GM12873 (cell line): ENCODE data around the gene ARHGAP31.

Source experiments
- TF ChIP-seq, protein P1 (sequence below): IDR thresholded peaks from 2 replicates; pipeline ENCODE4 v1.5.1; 2012; ENCODE audit warnings: low read depth, mild to moderate bottlenecking, moderate library complexity, low read length, control low read depth; ENCODE audit not compliant: insufficient read depth; ENCODE audit errors: missing control alignments

ARHGAP31 gene

DNA sequence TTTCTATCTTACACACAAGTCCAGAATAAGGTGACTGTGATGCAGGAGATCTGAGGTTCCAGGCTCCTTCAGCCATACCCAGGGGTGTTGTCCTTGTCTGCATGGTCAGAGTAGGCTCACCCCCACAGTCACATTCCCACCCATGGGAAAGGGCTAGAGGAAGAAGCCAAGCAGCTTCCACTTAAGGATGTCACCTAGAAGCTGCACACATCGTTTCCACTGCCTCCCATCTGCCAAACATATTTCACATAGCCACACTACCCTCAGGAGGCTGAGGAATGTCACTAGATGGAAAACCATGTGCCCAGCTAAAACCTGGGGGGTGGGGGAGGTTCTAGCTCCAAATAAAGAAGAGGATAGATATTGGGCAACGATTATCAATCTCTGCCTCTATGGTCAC, 111.1 kb downstream of the ARHGAP31 start:
- TF ChIP-seq, protein P1, sequence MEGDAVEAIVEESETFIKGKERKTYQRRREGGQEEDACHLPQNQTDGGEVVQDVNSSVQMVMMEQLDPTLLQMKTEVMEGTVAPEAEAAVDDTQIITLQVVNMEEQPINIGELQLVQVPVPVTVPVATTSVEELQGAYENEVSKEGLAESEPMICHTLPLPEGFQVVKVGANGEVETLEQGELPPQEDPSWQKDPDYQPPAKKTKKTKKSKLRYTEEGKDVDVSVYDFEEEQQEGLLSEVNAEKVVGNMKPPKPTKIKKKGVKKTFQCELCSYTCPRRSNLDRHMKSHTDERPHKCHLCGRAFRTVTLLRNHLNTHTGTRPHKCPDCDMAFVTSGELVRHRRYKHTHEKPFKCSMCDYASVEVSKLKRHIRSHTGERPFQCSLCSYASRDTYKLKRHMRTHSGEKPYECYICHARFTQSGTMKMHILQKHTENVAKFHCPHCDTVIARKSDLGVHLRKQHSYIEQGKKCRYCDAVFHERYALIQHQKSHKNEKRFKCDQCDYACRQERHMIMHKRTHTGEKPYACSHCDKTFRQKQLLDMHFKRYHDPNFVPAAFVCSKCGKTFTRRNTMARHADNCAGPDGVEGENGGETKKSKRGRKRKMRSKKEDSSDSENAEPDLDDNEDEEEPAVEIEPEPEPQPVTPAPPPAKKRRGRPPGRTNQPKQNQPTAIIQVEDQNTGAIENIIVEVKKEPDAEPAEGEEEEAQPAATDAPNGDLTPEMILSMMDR: no peak

DNA sequence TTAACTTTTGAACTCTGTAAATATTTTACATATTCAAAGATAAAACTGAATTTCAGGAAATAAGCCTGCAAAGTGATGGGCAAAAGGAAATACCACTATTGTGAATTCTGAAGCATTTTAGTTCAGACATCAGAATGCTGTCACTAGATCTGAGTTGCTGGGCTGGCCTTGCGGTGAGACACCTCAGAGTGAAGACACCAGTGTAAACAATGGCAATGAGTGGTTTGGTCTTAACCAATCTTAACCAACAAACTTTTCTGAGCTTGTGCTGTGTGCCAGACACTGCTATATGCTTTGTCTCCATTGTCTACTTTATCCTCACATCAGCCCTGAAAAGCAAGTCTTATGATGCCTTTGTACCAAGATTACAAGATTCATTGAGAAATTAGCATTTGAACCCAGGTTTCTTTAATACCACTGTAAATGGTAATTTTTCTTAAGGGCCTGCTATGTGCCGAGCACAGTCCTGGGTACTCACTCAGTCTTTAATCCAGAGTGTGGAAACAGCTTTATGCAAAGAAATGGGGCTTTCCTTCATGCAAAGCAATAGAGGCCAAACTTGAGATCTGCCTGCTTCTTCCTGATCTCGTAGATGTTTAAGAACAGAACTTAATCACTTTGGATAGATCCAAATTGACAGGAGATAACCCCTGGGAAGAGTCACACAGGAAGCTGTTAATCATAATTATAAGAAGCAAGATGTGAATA, 114.2 kb downstream of the ARHGAP31 start:
- TF ChIP-seq, protein P1: no peak

DNA sequence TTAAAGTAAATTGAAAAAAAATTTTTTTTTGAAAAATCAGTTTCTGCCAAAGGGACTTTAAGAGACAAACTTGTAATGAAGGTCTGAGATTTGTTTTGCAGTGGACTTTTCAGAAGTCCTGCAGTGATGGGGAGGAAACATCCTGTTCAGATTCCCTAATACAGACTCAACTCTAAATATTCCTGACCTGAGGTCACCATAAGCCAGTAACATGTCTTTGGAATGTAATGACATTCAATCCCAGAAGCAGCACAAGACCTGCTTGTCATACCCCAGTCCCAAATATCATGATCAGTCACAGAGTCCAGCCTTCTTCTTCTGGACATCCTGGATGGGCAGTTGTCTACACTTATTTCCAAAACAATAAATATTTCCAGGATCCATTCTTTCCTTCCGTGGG, 115.7 kb downstream of the ARHGAP31 start:
- TF ChIP-seq, protein P1: no peak

DNA sequence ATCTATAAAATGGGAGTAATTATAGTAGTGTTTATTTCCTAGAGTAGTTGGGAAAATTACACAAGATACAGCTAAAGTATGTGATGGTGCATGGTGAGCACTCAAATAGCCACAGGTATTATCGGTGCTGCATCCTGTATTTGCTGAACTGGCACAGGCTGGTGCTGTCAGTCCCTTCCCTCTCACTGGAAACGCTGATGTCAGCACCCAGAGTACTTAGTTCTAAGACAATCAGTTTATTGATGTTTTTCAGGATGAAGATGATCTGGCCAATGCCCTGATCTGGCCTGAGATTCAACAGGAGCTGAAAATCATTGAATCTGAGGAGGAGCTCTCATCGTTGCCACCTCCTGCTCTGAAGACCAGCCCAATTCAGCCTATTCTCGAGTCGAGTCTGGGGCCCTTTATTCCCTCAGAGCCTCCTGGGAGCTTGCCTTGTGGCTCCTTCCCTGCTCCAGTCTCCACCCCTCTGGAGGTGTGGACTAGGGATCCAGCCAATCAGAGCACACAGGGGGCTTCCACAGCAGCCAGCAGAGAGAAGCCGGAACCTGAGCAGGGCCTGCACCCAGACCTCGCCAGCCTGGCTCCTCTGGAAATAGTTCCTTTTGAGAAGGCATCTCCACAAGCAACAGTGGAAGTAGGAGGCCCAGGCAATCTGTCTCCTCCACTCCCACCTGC, 119.6 kb downstream of the ARHGAP31 start:
- TF ChIP-seq, protein P1: no peak

DNA sequence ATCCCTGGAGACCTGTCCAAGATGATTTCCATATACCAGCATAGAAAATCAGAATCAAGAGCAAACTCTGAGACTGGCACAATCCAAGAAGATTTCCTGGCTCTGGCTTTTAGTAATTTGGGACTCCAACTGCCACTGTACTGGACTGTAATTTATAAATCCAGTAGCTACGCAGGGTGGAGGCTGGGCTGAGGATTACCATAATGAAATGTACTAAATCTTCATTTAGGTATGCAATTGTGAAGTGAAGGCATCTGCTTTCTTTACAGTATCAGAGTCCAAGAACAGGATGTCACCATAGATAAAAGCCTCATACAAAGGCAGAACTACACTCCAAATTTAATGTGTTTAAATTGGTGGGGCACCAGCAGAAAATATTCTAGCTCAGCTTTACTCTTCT, 122.7 kb downstream of the ARHGAP31 start:
- TF ChIP-seq, protein P1: no peak

DNA sequence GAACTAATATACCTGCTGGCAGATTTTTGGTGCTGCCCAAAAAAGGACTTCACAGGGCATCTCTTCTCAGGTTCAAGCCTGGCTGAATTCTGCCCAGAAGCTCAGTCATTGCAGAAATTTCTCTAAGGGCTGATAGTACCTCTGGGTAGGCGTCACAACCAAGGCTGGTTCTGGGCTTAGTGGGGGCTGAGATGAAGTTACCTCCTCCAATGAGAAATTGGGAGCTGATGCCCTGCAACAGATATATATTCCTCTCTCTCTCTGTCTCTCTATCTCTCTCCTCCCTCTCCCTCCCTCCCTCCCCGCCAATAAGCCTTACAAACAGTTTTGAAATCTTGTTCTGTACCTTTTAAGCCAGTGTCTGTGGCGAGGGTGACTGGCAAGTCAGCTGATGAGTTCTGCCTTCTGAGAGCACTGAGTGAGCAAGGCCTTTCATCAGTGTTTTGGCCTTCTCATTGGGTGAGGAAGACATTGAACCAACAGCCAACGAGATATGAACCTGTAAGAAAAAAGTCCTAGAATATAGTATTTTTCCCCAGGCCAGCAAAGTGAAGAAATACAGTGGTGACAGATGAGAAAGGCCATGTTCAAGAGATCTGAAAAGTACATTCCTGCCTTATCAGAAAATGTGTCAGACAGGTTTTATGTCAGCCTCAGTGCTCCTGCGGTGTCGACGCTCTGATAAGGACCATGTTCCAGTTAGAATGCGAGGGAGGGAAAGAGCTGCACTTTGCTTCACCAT, 123.8 kb downstream of the ARHGAP31 start:
- TF ChIP-seq, protein P1: no peak

DNA sequence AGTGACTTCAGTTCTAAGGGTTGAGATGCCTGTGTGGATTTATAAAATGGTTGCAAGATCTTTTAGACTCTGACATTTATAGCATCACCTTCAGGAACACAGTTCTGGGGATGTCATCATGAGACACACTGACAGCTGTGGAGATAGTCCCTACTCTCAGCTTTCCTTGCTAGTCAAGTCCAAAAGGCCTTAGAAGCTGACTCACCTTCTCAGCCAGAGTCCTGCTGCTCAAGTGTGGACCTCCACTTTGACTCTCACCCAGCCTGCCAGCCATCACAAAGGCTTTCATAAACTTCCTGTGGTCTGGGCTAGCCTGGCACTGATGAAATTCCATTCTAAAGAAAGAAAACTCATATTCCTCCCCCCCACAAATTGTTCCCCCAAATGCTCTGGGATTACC, 124.5 kb downstream of the ARHGAP31 start:
- TF ChIP-seq, protein P1: no peak
